ENCODE measurements around the gene CFAP46. TPM values are rescaled to one million over a fixed set of nuclear protein-coding genes. Genes with fewer than 3 reads are reported as not detected.
"Not testable (repeated sequence)": the region's sequence is repeated elsewhere in the genome, so short reads cannot be mapped to it uniquely, and the experiment has no call there.

Gene CFAP46
- total and polyA plus RNA-seq, 7 experiments from 2014 or later, result 0.05 TPM; not detected in 6

GRCh38 chr10:132772816-132773215 lies 169.6 kb downstream of the CFAP46 start:
- ATAC-seq; H3K27me3 ChIP-seq (ENCODE audit: control insufficient read depth in 2 of 2, insufficient read depth in 2 of 2, low read length in 2 of 2); H3K9me3 ChIP-seq (ENCODE audit: control insufficient read depth in 2 of 3, low read length in 3 of 3); H3K9me3 Mint-ChIP-seq; intact Hi-C loops (cut with micrococcal nuclease); H3K27ac ChIP-seq (ENCODE audit: low read depth, low read length); H3K4me3 ChIP-seq (ENCODE audit: low read length); H3K4me1 Mint-ChIP-seq; CTCF ChIA-PET; H3K4me3 Mint-ChIP-seq; POLR2A ChIA-PET; H3K27me3 Mint-ChIP-seq; DNase-seq; H3K27ac Mint-ChIP-seq; H3K4me1 ChIP-seq (ENCODE audit: control insufficient read depth in 2 of 2, insufficient read depth in 2 of 2, low read length in 2 of 2): not testable (repeated sequence)
- H3K36me3 ChIP-seq (ENCODE audit: control insufficient read depth in 2 of 3, insufficient read depth in 3 of 3, low read length in 3 of 3), result peaks cover 0 to 67% (median 2%) of the 10 kb centered on the region in 3 experiments
- peaks cover 0 to 56% (median 20%) of the 10 kb centered on the region in 5 donors for H3K36me3 Mint-ChIP-seq

- intact Hi-C loops (cut with micrococcal nuclease), result no loop called here
- no peak for DNase-seq
- no peak overlapping the region for H3K27ac ChIP-seq (ENCODE audit: low read depth, low read length)
Measured at GRCh38 chr10:132770061-132771021, 172.0 kb downstream of the CFAP46 start.

GRCh38 chr10:132768346-132769248 lies 173.8 kb downstream of the CFAP46 start:
- no peaks in the 10 kb centered on the region for H3K27me3 Mint-ChIP-seq
- intact Hi-C loops (cut with micrococcal nuclease), result no loop called here
- H3K9me3 Mint-ChIP-seq, result peaks cover 0 to 5% (median 0%) of the 10 kb centered on the region in 11 donors
- DNase-seq (no peak), ATAC-seq (no peak)
- H3K36me3 ChIP-seq (ENCODE audit: control insufficient read depth in 2 of 3, insufficient read depth in 3 of 3, low read length in 3 of 3), result peaks cover 0 to 44% (median 2%) of the 10 kb centered on the region in 3 experiments
- H3K4me3 Mint-ChIP-seq, result no peak overlapping the region
- H3K9me3 ChIP-seq (ENCODE audit: control insufficient read depth in 2 of 3, low read length in 3 of 3), result no peaks in the 10 kb centered on the region
- H3K4me3 ChIP-seq (ENCODE audit: low read length), result no peak overlapping the region
- ChIA-PET CTCF (no interaction called here), POLR2A (no interaction called here)
- no peaks in the 10 kb centered on the region for H3K4me1 ChIP-seq (ENCODE audit: control insufficient read depth in 2 of 2, insufficient read depth in 2 of 2, low read length in 2 of 2)
- H3K36me3 Mint-ChIP-seq, result peaks cover 5 to 56% (median 30%) of the 10 kb centered on the region in 5 donors
- no peak overlapping the region for H3K27ac ChIP-seq (ENCODE audit: low read depth, low read length)
- H3K27me3 ChIP-seq (ENCODE audit: control insufficient read depth in 2 of 2, insufficient read depth in 2 of 2, low read length in 2 of 2), result no peaks in the 10 kb centered on the region
- peaks cover 0 to 9% (median 0%) of the 10 kb centered on the region in 7 donors for H3K4me1 Mint-ChIP-seq
- H3K27ac Mint-ChIP-seq, result peak overlapping the region in 2 of 9 donors; percentile 16 to 62

More at GRCh38 chr10:132770061-132771021, 172.0 kb downstream of the CFAP46 start:
- H3K9me3 Mint-ChIP-seq, result peaks cover 0 to 5% (median 0%) of the 10 kb centered on the region in 11 donors
- peaks cover 0 to 5% (median 0%) of the 10 kb centered on the region in 7 donors for H3K4me1 Mint-ChIP-seq
- POLR2A ChIA-PET, result no interaction called here
- Histone ChIP-seq H3K9me3 (ENCODE audit: control insufficient read depth in 2 of 3, low read length in 3 of 3) (no peaks in the 10 kb centered on the region), H3K27me3 (ENCODE audit: control insufficient read depth in 2 of 2, insufficient read depth in 2 of 2, low read length in 2 of 2) (no peaks in the 10 kb centered on the region), H3K4me1 (ENCODE audit: control insufficient read depth in 2 of 2, insufficient read depth in 2 of 2, low read length in 2 of 2) (no peaks in the 10 kb centered on the region), H3K4me3 (ENCODE audit: low read length) (no peak overlapping the region), H3K36me3 (ENCODE audit: control insufficient read depth in 2 of 3, insufficient read depth in 3 of 3, low read length in 3 of 3) (peaks cover 0 to 53% (median 2%) of the 10 kb centered on the region in 3 experiments)
- CTCF ChIA-PET, result no interaction called here
- H3K27me3 Mint-ChIP-seq, result no peaks in the 10 kb centered on the region
- H3K36me3 Mint-ChIP-seq, result peaks cover 5 to 55% (median 26%) of the 10 kb centered on the region in 5 donors
- no peak for ATAC-seq
- H3K27ac Mint-ChIP-seq, result no peak overlapping the region
- H3K4me3 Mint-ChIP-seq, result no peak overlapping the region

- H3K4me3 Mint-ChIP-seq, result peak overlapping the region in 1 of 10 donors; percentile 16
- Histone ChIP-seq H3K9me3 (ENCODE audit: control insufficient read depth in 2 of 3, low read length in 3 of 3) (no peaks in the 10 kb centered on the region), H3K27me3 (ENCODE audit: control insufficient read depth in 2 of 2, insufficient read depth in 2 of 2, low read length in 2 of 2) (no peaks in the 10 kb centered on the region), H3K4me1 (ENCODE audit: control insufficient read depth in 2 of 2, insufficient read depth in 2 of 2, low read length in 2 of 2) (no peaks in the 10 kb centered on the region), H3K27ac (ENCODE audit: low read depth, low read length) (no peak overlapping the region), H3K36me3 (ENCODE audit: control insufficient read depth in 2 of 3, insufficient read depth in 3 of 3, low read length in 3 of 3) (peaks cover 0 to 42% (median 2%) of the 10 kb centered on the region in 3 experiments), H3K4me3 (ENCODE audit: low read length) (no peak overlapping the region)
- peaks cover 0 to 5% (median 0%) of the 10 kb centered on the region in 11 donors for H3K9me3 Mint-ChIP-seq
- ATAC-seq (no peak), DNase-seq (no peak)
- H3K4me1 Mint-ChIP-seq, result peaks cover 5 to 23% (median 13%) of the 10 kb centered on the region in 7 donors
- CTCF ChIA-PET, result no interaction called here
- H3K36me3 Mint-ChIP-seq, result peaks cover 5 to 47% (median 26%) of the 10 kb centered on the region in 5 donors
- intact Hi-C loops (cut with micrococcal nuclease), result no loop called here
- POLR2A ChIA-PET, result no interaction called here
- peak overlapping the region in 1 of 9 donors; percentile 0 for H3K27ac Mint-ChIP-seq
- no peaks in the 10 kb centered on the region for H3K27me3 Mint-ChIP-seq
Measured at GRCh38 chr10:132766291-132766690, 176.1 kb downstream of the CFAP46 start.

- H3K27me3 Mint-ChIP-seq, result no peaks in the 10 kb centered on the region
- H3K4me3 ChIP-seq (ENCODE audit: low read length), result no peak overlapping the region
- H3K27me3 ChIP-seq (ENCODE audit: control insufficient read depth in 2 of 2, insufficient read depth in 2 of 2, low read length in 2 of 2), result no peaks in the 10 kb centered on the region
- DNase-seq, result no peak
- H3K9me3 ChIP-seq (ENCODE audit: control insufficient read depth in 2 of 3, low read length in 3 of 3), result no peaks in the 10 kb centered on the region
- peaks cover 5 to 28% (median 17%) of the 10 kb centered on the region in 7 donors for H3K4me1 Mint-ChIP-seq
- H3K36me3 ChIP-seq (ENCODE audit: control insufficient read depth in 2 of 3, insufficient read depth in 3 of 3, low read length in 3 of 3), result peaks cover 0 to 34% (median 0%) of the 10 kb centered on the region in 3 experiments
- peaks cover 5 to 43% (median 23%) of the 10 kb centered on the region in 5 donors for H3K36me3 Mint-ChIP-seq
- H3K9me3 Mint-ChIP-seq, result peaks cover 0 to 5% (median 0%) of the 10 kb centered on the region in 11 donors
- no peak overlapping the region for H3K27ac Mint-ChIP-seq
- H3K27ac ChIP-seq (ENCODE audit: low read depth, low read length), result no peak overlapping the region
- ChIA-PET CTCF (no interaction called here), POLR2A (no interaction called here)
- H3K4me3 Mint-ChIP-seq, result no peak overlapping the region
- intact Hi-C loops (cut with micrococcal nuclease), result no loop called here
- no peak for ATAC-seq
- H3K4me1 ChIP-seq (ENCODE audit: control insufficient read depth in 2 of 2, insufficient read depth in 2 of 2, low read length in 2 of 2), result no peaks in the 10 kb centered on the region
Measured at GRCh38 chr10:132765435-132765834, 176.9 kb downstream of the CFAP46 start.

- H3K36me3 Mint-ChIP-seq, result peaks cover 5 to 38% (median 19%) of the 10 kb centered on the region in 5 donors
- CTCF ChIA-PET, result no interaction called here
- H3K27me3 ChIP-seq (ENCODE audit: control insufficient read depth in 2 of 2, insufficient read depth in 2 of 2, low read length in 2 of 2), result no peaks in the 10 kb centered on the region
- POLR2A ChIA-PET, result no interaction called here
- H3K27ac Mint-ChIP-seq, result peak overlapping the region in 1 of 9 donors; percentile 74
- peaks cover 0 to 25% (median 0%) of the 10 kb centered on the region in 3 experiments for H3K36me3 ChIP-seq (ENCODE audit: control insufficient read depth in 2 of 3, insufficient read depth in 3 of 3, low read length in 3 of 3)
- no peak overlapping the region for H3K4me3 ChIP-seq (ENCODE audit: low read length)
- no peak for DNase-seq
- peaks cover 5 to 28% (median 17%) of the 10 kb centered on the region in 7 donors for H3K4me1 Mint-ChIP-seq
- H3K9me3 ChIP-seq (ENCODE audit: control insufficient read depth in 2 of 3, low read length in 3 of 3), result no peaks in the 10 kb centered on the region
- no peaks in the 10 kb centered on the region for H3K4me1 ChIP-seq (ENCODE audit: control insufficient read depth in 2 of 2, insufficient read depth in 2 of 2, low read length in 2 of 2)
- no peak for ATAC-seq
- H3K4me3 Mint-ChIP-seq, result no peak overlapping the region
- peaks cover 0 to 5% (median 0%) of the 10 kb centered on the region in 11 donors for H3K9me3 Mint-ChIP-seq
- no peaks in the 10 kb centered on the region for H3K27me3 Mint-ChIP-seq
- H3K27ac ChIP-seq (ENCODE audit: low read depth, low read length), result no peak overlapping the region
- intact Hi-C loops (cut with micrococcal nuclease), result no loop called here
Measured at GRCh38 chr10:132764108-132764507, 178.3 kb downstream of the CFAP46 start.
